GM12891 (cell line): ENCODE results near the gene VSNL1.

Source experiments
- DNase-seq: peaks from one replicate; pipeline ENCODE4 v3.0.0; 2011; ENCODE audit warnings: low spot score; ENCODE audit not compliant: insufficient read length
- FAIRE-seq: peaks from 2 replicates; lab custom pipeline; 2011; peaks lifted over from hg19 to GRCh38; lab: Jason Lieb, UNC
- PAX5 ChIP-seq: IDR thresholded peaks from 2 replicates; pipeline ENCODE4 v1.6.1; 2011; ENCODE audit warnings: low read length, moderate library complexity, mild to moderate bottlenecking; ENCODE audit not compliant: insufficient read depth, severe bottlenecking
- POLR2A ChIP-seq: IDR thresholded peaks from 2 replicates; pipeline ENCODE4 v1.6.1; 2011; ENCODE audit warnings: low read depth, low read length, control low read depth
- POLR2AphosphoS5 ChIP-seq: IDR thresholded peaks from 2 replicates; pipeline ENCODE4 v1.6.1; 2011; ENCODE audit warnings: low read depth, low read length, control low read depth
- POU2F2 ChIP-seq: IDR thresholded peaks from 2 replicates; pipeline ENCODE4 v1.6.1; 2011; ENCODE audit warnings: low read depth, mild to moderate bottlenecking, control low read depth, low read length, moderate library complexity
- SPI1 ChIP-seq: IDR thresholded peaks from 2 replicates; pipeline ENCODE4 v1.6.1; 2011; ENCODE audit warnings: low read depth, low read length, control low read depth
- TAF1 ChIP-seq: IDR thresholded peaks from 2 replicates; pipeline ENCODE4 v1.6.1; 2011; ENCODE audit warnings: low read depth, low read length, control low read depth

VSNL1 gene

GRCh38 chr2:17540813-17541530 is 476 bp downstream of the VSNL1 start:
- FAIRE-seq (no peak), DNase-seq (no peak)
- TF ChIP-seq POLR2AphosphoS5 (no peak), SPI1 (no peak), PAX5 (no peak), POU2F2 (no peak)

- no peak for DNase-seq
- TF ChIP-seq POU2F2 (no peak), SPI1 (no peak), POLR2A (no peak), POLR2AphosphoS5 (no peak), PAX5 (no peak), TAF1 (no peak)
- no peak for FAIRE-seq
These were observed 1.0 kb downstream of the VSNL1 start for GRCh38 chr2:17541531-17541950.

GRCh38 chr2:17542471-17542870 is 2.0 kb downstream of the VSNL1 start:
- FAIRE-seq: no peak
- TF ChIP-seq POU2F2: no peak
- no peak for TF ChIP-seq TAF1
- TF ChIP-seq POLR2A: no peak
- TF ChIP-seq SPI1: no peak
- TF ChIP-seq POLR2AphosphoS5: no peak
- no peak for TF ChIP-seq PAX5
- DNase-seq: no peak

- FAIRE-seq (no peak), DNase-seq (no peak)
- TF ChIP-seq POLR2AphosphoS5 (no peak), TAF1 (no peak), SPI1 (no peak), POU2F2 (no peak), PAX5 (no peak), POLR2A (no peak)
These were observed 2.7 kb downstream of the VSNL1 start for GRCh38 chr2:17543131-17543660.

- TF ChIP-seq PAX5: no peak
- no peak for TF ChIP-seq TAF1
- TF ChIP-seq SPI1: no peak
- TF ChIP-seq POLR2AphosphoS5: no peak
- TF ChIP-seq POU2F2: no peak
- no peak for TF ChIP-seq POLR2A
- FAIRE-seq: no peak
- no peak for DNase-seq
These were observed 3.4 kb downstream of the VSNL1 start for GRCh38 chr2:17543848-17544247.

GRCh38 chr2:17544256-17544655 is 3.8 kb downstream of the VSNL1 start:
- no peak for FAIRE-seq
- DNase-seq: no peak
- TF ChIP-seq POU2F2 (no peak), POLR2A (no peak), POLR2AphosphoS5 (no peak), TAF1 (no peak), SPI1 (no peak), PAX5 (no peak)

- no peak for TF ChIP-seq TAF1
- no peak for TF ChIP-seq POLR2AphosphoS5
- TF ChIP-seq POLR2A: no peak
- no peak for TF ChIP-seq SPI1
- no peak for TF ChIP-seq POU2F2
- TF ChIP-seq PAX5: no peak
These were observed 5.5 kb downstream of the VSNL1 start for GRCh38 chr2:17545680-17546613.

DNA sequence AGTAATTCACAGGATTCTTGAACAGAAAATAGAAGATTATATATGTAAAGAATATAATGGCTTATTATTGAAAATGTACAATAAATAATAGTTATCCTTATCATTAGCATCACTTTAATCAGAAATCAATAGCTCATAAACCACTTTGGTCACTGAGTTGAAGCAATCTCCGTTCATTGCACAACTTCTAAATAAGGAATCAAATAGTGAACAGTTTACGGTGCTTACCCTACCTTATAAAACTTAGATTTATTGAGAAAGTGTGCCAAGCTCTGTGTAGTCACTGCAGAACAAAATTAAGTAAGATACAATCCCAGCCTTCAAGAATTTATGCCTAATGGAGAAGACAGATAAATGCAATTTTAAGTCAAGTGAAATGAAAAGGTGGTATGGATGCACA is 6.7 kb downstream of the VSNL1 start:
- FAIRE-seq: no peak
- TF ChIP-seq POLR2AphosphoS5 (no peak), TAF1 (no peak), SPI1 (no peak), PAX5 (no peak), POLR2A (no peak), POU2F2 (no peak)
- DNase-seq: no peak

More at GRCh38 chr2:17545680-17546613, 5.5 kb downstream of the VSNL1 start:
- DNase-seq (no peak), FAIRE-seq (no peak)

DNA sequence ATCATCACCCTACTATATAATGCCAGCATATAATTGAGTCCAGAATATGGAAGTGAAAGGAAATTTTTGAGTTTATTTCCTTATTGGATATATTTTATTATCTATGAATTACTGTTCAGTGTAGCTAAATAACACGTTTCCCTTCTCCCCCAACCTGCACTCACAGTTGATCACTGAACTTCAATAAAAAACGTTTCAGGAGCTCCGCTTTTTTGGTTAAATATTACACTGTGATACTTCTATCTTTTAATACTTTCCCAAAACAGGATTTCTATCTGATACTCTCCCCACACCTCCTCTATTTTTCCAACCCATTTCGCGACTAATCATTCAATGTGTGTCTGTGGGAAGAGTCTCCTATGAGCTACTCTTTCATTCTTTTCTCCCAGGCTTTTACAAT is 7.2 kb downstream of the VSNL1 start:
- no peak for DNase-seq
- TF ChIP-seq POU2F2: no peak
- TF ChIP-seq PAX5: no peak
- no peak for TF ChIP-seq POLR2A
- no peak for TF ChIP-seq SPI1
- no peak for TF ChIP-seq TAF1
- no peak for TF ChIP-seq POLR2AphosphoS5

DNA sequence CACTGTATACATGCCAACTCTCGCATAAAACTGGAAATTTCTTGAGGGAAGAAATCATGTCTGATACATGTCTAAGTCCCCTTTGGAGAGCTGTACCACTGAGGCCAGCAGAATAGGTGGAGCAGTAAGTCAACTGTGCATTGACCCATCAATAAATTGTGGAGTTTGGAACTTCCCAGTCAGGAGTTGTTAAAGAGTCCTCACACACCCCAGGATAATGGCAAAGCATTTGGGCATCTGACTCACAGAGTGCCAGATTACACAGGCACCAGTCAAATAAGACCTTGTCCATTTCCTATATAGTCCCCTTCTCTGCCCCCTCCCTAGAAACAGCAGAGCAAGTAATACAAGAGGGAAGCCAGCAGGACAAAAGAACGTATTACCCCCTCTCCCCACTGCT is 10.4 kb downstream of the VSNL1 start:
- FAIRE-seq: peak; percentile 5
- TF ChIP-seq SPI1 (no peak), POLR2AphosphoS5 (no peak), PAX5 (no peak), POU2F2 (no peak), TAF1 (no peak), POLR2A (no peak)

More for the DNA sequence above, 7.2 kb downstream of the VSNL1 start:
- no peak for FAIRE-seq

More for the DNA sequence above, 10.4 kb downstream of the VSNL1 start:
- DNase-seq: no peak
